Lung (tissue), 12 donors: ENCODE results near the gene TRANK1. TPM values are rescaled to one million over a fixed set of nuclear protein-coding genes. Genes with fewer than 3 reads are reported as not detected.

Source experiments
- ATAC-seq: fragments of 200-7000 bp; cut with Tn5 transposase; one replicate; pipeline ENCODE4 v1.9.1; 2020; ENCODE audit warnings: moderate number of reproducible peaks; ENCODE audit not compliant: insufficient read depth, low FRiP score
- DNase-seq, 3 donors: peaks; one replicate each; pipeline ENCODE4 v3.0.0-alpha.2; 2013 to 2017
- H3K27ac ChIP-seq, 2 donors: one replicate each; pipeline ENCODE4 v1.5.1; 2013; ENCODE audit warnings: mild to moderate bottlenecking in 2 of 2, moderate library complexity in 2 of 2, control low read depth in 1 of 2, inconsistent platforms in 1 of 2, low read depth in 1 of 2, low read length in 1 of 2
- H3K27me3 ChIP-seq, 3 donors: one replicate each; pipeline ENCODE4 v1.5.1; 2013; ENCODE audit warnings: low read length in 2 of 3; ENCODE audit not compliant: control insufficient read depth in 3 of 3, insufficient read depth in 3 of 3
- H3K36me3 ChIP-seq, 4 donors: one replicate each; pipeline ENCODE4 v1.5.1; 2013; ENCODE audit warnings: low read length in 4 of 4, mild to moderate bottlenecking in 1 of 4, moderate library complexity in 1 of 4; ENCODE audit not compliant: control insufficient read depth in 4 of 4, insufficient read depth in 4 of 4
- H3K4me1 ChIP-seq, 5 donors: one replicate each; pipeline ENCODE4 v1.5.1; 2013; ENCODE audit warnings: low read length in 5 of 5, mild to moderate bottlenecking in 2 of 5, moderate library complexity in 1 of 5; ENCODE audit not compliant: control insufficient read depth in 5 of 5, insufficient read depth in 5 of 5
- H3K4me3 ChIP-seq: one replicate; pipeline ENCODE4 v1.5.1; 2013; ENCODE audit warnings: mild to moderate bottlenecking, control low read depth, moderate library complexity
- H3K9ac ChIP-seq, 2 donors: one replicate each; pipeline ENCODE4 v1.5.1; 2013; ENCODE audit warnings: low read length in 2 of 2, control low read depth in 1 of 2; ENCODE audit not compliant: insufficient read depth in 1 of 2
- H3K9me3 ChIP-seq, 4 donors: one replicate each; pipeline ENCODE4 v1.5.1; 2013; ENCODE audit warnings: low read length in 3 of 4, mild to moderate bottlenecking in 1 of 4, moderate library complexity in 1 of 4; ENCODE audit not compliant: control insufficient read depth in 4 of 4, insufficient read depth in 3 of 4
- CTCF ChIP-seq: IDR thresholded peaks from 2 replicates; pipeline ENCODE4 v1.5.1; 2012; ENCODE audit warnings: mild to moderate bottlenecking; ENCODE audit errors: control extremely low read depth, extremely low read depth
- WGBS, 2 donors: extraction: QIAGEN DNeasy Blood & Tissue Kit; methylation state at CpG; one replicate each; pipeline ENCODE4 v1.1.7; 2013; 5-methylcytosine and 5-hydroxymethylcytosine counted together
- polyA plus RNA-seq, 2 donors: library from polyadenylated mRNA; stranded (reverse); fragments of 200-250 nt; gene quantifications; one replicate each; pipeline ENCODE4 v1.2.1, GENCODE V29; 2013
- total RNA-seq, 2 donors: library from RNA; depleted of rRNA in 1 of 2; stranded (reverse); fragments of >200 nt in 1 of 2; gene quantifications; one replicate each; pipeline ENCODE4 v1.2.1, GENCODE V29; 2014 to 2021
- donor health status: control.
- donor health status: control.
- donor health status: Bipolar disorder and iron deficiency.
- donor health status: healthy.
- donor health status: DM: yes; HTN: yes; CAD: no.

The TRANK1 gene
- total and polyA plus RNA-seq, 4 donors, result 4.3 to 34.3 (median 15.1) TPM

DNA sequence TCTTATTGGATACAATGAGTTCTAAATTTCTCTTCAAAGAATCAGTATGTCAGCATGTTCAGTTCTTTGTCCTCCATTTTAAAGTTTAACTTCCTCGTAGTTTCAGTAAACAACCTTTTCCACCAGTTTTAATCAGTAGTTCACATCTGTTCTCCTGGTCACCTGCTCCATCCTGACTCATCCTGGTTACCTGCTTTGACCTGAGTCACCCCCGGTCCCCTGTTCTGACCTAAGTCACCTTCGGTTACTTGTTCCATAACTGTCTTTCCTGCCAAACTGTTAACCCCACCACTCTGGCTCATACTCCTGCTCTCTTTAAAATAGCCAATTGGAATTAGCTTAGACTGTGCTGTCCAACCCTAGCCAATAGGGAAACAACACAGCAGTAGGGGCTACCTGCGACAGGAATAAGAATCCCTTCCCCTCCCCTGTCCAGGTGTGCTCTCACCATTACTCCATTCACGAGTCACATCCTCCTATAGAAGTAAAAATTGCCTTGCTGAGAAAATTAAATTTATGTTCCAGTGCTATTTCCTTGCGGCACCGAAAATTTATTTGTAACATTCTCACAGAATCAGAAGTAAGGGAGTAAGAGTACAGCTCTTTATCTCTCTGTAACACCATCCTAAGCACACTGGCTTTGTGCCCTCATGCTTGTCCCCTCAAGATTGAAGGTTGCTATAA is 23.8 kb downstream of the TRANK1 start:
- no peaks in the 10 kb centered on the region for H3K27me3 ChIP-seq
- H3K9me3 ChIP-seq, result peaks cover 0 to 3% (median 0%) of the 10 kb centered on the region in 4 donors
- H3K4me3 ChIP-seq, result no peak overlapping the region
- no peak overlapping the region for H3K9ac ChIP-seq
- no peak overlapping the region for H3K27ac ChIP-seq
- WGBS, 2 donors, result 82 to 94% methylated on average over 7 of the region's 7 CpGs
- DNase-seq (no peak), ATAC-seq (no peak)
- peaks cover 0 to 8% (median 4%) of the 10 kb centered on the region in 5 donors for H3K4me1 ChIP-seq
- no peak for TF ChIP-seq CTCF
- no peaks in the 10 kb centered on the region for H3K36me3 ChIP-seq

- Histone ChIP-seq H3K4me3 (no peak overlapping the region), H3K9ac (no peak overlapping the region), H3K9me3 (peaks cover 0 to 3% (median 0%) of the 10 kb centered on the region in 4 donors), H3K27me3 (no peaks in the 10 kb centered on the region), H3K27ac (no peak overlapping the region), H3K4me1 (peaks cover 0 to 8% (median under 1%) of the 10 kb centered on the region in 5 donors), H3K36me3 (no peaks in the 10 kb centered on the region)
- no peak for TF ChIP-seq CTCF
- ATAC-seq, result no peak
- 79 to 86% methylated on average over 4 of the region's 4 CpGs for WGBS, 2 donors
- DNase-seq, result no peak
Observed at GRCh38 chr3:36919439-36920160, 25.3 kb downstream of the TRANK1 start.

GRCh38 chr3:36918050-36918449 is 26.8 kb downstream of the TRANK1 start:
- 28 to 67% methylated on average over 2 of the region's 2 CpGs for WGBS, 2 donors

More at GRCh38 chr3:36918050-36918449, 26.8 kb downstream of the TRANK1 start:
- Histone ChIP-seq H3K4me1 (peaks cover 0 to 4% (median 0%) of the 10 kb centered on the region in 5 donors), H3K4me3 (no peak overlapping the region), H3K9me3 (peaks cover 0 to 3% (median 0%) of the 10 kb centered on the region in 4 donors), H3K27ac (no peak overlapping the region), H3K36me3 (no peaks in the 10 kb centered on the region), H3K9ac (no peak overlapping the region), H3K27me3 (no peaks in the 10 kb centered on the region)
- no peak for TF ChIP-seq CTCF
- DNase-seq, result no peak
- ATAC-seq, result no peak
